Endothelial cell of umbilical vein (primary cell): Measurements from ENCODE around the gene PHACTR2. TPM values are rescaled to one million over a fixed set of nuclear protein-coding genes. Genes with fewer than 3 reads are reported as not detected.

Experiments
- BruUV-seq: library from RNA; stranded (reverse); fragments of 400-500 nt; replicated peaks from 2 replicates; lab custom pipeline; 2021; lab: Mats Ljungman, UMichigan
- CTCF ChIA-PET: fragments of 300-600, 350-600 bp; sonication (Branson Sonifier 250); formaldehyde crosslinking; loops from one replicate; lab custom pipeline; 2021; ENCODE audit warnings: antibody characterized with exemption, inconsistent platforms; lab: Charles Lee
- POLR2A ChIA-PET: fragments of 300-600, 350-600 bp; sonication (Branson Sonifier 250); formaldehyde crosslinking; loops from one replicate; lab custom pipeline; 2021; ENCODE audit warnings: antibody characterized with exemption, inconsistent platforms; lab: Charles Lee
- DNase-seq: peaks from one replicate; pipeline ENCODE4 v3.0.0-alpha.2; 2011; ENCODE audit warnings: low read depth, low spot score
- FAIRE-seq: peaks from 2 replicates; lab custom pipeline; 2011; peaks lifted over from hg19 to GRCh38; lab: Jason Lieb, UNC
- H2AFZ ChIP-seq: 2 replicates; pipeline ENCODE4 v1.6.0; 2012; ENCODE audit warnings: low read depth, low read length, control low read depth, inconsistent platforms
- H3K27ac ChIP-seq: 2 replicates; pipeline ENCODE4 v1.5.1; 2011; ENCODE audit warnings: low read depth, mild to moderate bottlenecking, control low read depth, low read length, moderate library complexity; ENCODE audit not compliant: insufficient read depth
- H3K27me3 ChIP-seq, 2 experiments: 2 replicates each; pipeline versions ENCODE4 v1.6.0 to v1.6.1; 2011; ENCODE audit warnings: low read length in 2 of 2, mixed read lengths in 1 of 2; ENCODE audit not compliant: control insufficient read depth in 2 of 2, insufficient read depth in 2 of 2
- H3K36me3 ChIP-seq, 2 experiments: 2 replicates in 1 of 2; 3 replicates in 1 of 2; pipeline ENCODE4 v1.5.1; 2011; ENCODE audit warnings: low read length in 2 of 2, mild to moderate bottlenecking in 1 of 2, moderate library complexity in 1 of 2; ENCODE audit not compliant: control insufficient read depth in 2 of 2, insufficient read depth in 2 of 2; ENCODE audit errors: extremely low read depth in 1 of 2
- H3K4me1 ChIP-seq: 3 replicates; pipeline ENCODE4 v1.5.1; 2011; ENCODE audit warnings: mild to moderate bottlenecking, low read length; ENCODE audit not compliant: control insufficient read depth, insufficient read depth; ENCODE audit errors: extremely low read depth
- H3K4me2 ChIP-seq: 2 replicates; pipeline ENCODE4 v1.6.1; 2011; ENCODE audit warnings: low read length, control low read depth, mixed read lengths; ENCODE audit not compliant: insufficient read depth
- H3K4me3 ChIP-seq, 3 experiments: fragments of 200-600 bp in 1 of 3; sonication (generic), shearing (Covaris generic) in 1 of 3; replicated peaks in 1 of 3; 2 replicates each; pipeline ENCODE4 v1.5.1; 2011 to 2016; ENCODE audit warnings: control low read depth in 3 of 3, low read length in 3 of 3, mild to moderate bottlenecking in 2 of 3, inconsistent platforms in 1 of 3, low read depth in 1 of 3, moderate library complexity in 1 of 3; ENCODE audit not compliant: insufficient read depth in 1 of 3
- H3K79me2 ChIP-seq: 2 replicates; pipeline ENCODE4 v1.6.0; 2012; ENCODE audit warnings: low read length, inconsistent platforms; ENCODE audit not compliant: control insufficient read depth, insufficient read depth
- H3K9ac ChIP-seq: replicated peaks from 2 replicates; pipeline ENCODE3; 2011; ENCODE audit warnings: low read length, control low read depth; ENCODE audit not compliant: insufficient read depth; ENCODE audit errors: extremely low read depth
- H3K9me1 ChIP-seq: replicated peaks from 3 replicates; pipeline ENCODE4 v1.6.0; 2011; ENCODE audit warnings: mild to moderate bottlenecking, low read length; ENCODE audit not compliant: control insufficient read depth, insufficient read depth; ENCODE audit errors: extremely low read depth
- H3K9me3 ChIP-seq: replicated peaks from 2 replicates; pipeline ENCODE4 v1.5.1; 2012; ENCODE audit warnings: low read length, inconsistent platforms; ENCODE audit not compliant: control insufficient read depth, insufficient read depth
- H4K20me1 ChIP-seq: replicated peaks from 2 replicates; pipeline ENCODE3; 2011; ENCODE audit warnings: mild to moderate bottlenecking, low read length; ENCODE audit not compliant: control insufficient read depth, insufficient read depth; ENCODE audit errors: extremely low read depth
- EZH2 ChIP-seq: IDR thresholded peaks from 2 replicates; pipeline ENCODE4 v1.6.1; 2012; ENCODE audit warnings: borderline replicate concordance, low read depth, mild to moderate bottlenecking, moderate library complexity, low read length, inconsistent platforms; ENCODE audit not compliant: severe bottlenecking
- FOS ChIP-seq: IDR thresholded peaks from 2 replicates; pipeline ENCODE4 v1.6.1; 2011; ENCODE audit warnings: mild to moderate bottlenecking, low read length, moderate library complexity, borderline replicate concordance; ENCODE audit not compliant: insufficient read depth
- GATA2 ChIP-seq: IDR thresholded peaks from 2 replicates; pipeline ENCODE4 v1.7.0; 2011; ENCODE audit warnings: low read depth, mild to moderate bottlenecking, moderate library complexity, mixed read lengths, low read length; ENCODE audit not compliant: insufficient read length, insufficient read depth
- JUN ChIP-seq: IDR thresholded peaks from 2 replicates; pipeline ENCODE4 v1.6.1; 2011; ENCODE audit warnings: borderline replicate concordance, low read depth; ENCODE audit not compliant: insufficient read length, insufficient read depth
- MAX ChIP-seq: IDR thresholded peaks from 2 replicates; pipeline ENCODE4 v1.6.1; 2011; ENCODE audit not compliant: insufficient read depth, insufficient read length
- MYC ChIP-seq: IDR thresholded peaks from one replicate; pipeline ENCODE4 v1.6.1; 2011; ENCODE audit warnings: mild to moderate bottlenecking, low read depth, low read length
- POLR2A ChIP-seq: IDR thresholded peaks from 2 replicates; pipeline ENCODE4 v1.6.1; 2012; ENCODE audit warnings: low read depth, mild to moderate bottlenecking, control low read depth, low read length
- POLR2AphosphoS5 ChIP-seq: IDR thresholded peaks from 2 replicates; pipeline ENCODE4 v1.6.1; 2012; ENCODE audit warnings: low read depth, mild to moderate bottlenecking, control low read depth, low read length, moderate library complexity; ENCODE audit not compliant: insufficient read depth
- dilution Hi-C: fragments of 300-500 bp; cut with MboI; formaldehyde crosslinking; loops from one replicate; pipeline ENCODE4 v1.15.0; 2019; ENCODE audit warnings: low sequenced_read_pairs; ENCODE audit not compliant: extremely low pct_ligation_motif_present
- intact Hi-C: fragments of 100-400 bp; cut with micrococcal nuclease; formaldehyde crosslinking; loops from one replicate; pipeline ENCODE4 v1.10.0; 2022
- polyA plus RNA-seq, 4 experiments: library from polyadenylated mRNA; depleted of rRNA in 3 of 4; stranded (reverse) in 3 of 4; unstranded in 1 of 4; fragments of >200 nt; gene quantifications; 2 replicates each; pipeline versions ENCODE4 v1.2.1 to v1.2.3, GENCODE V29; 2011 to 2012; ENCODE audit warnings: missing spikeins in 1 of 4
- total RNA-seq: library from RNA; stranded (reverse); gene quantifications from 2 replicates; pipeline ENCODE4 v1.2.3, GENCODE V29; 2021
- TF ChIP-seq, protein P1 (sequence below), 2 donors: IDR thresholded peaks; 1 replicate in 1 of 2; 2 replicates in 1 of 2; pipeline ENCODE4 v1.5.1; 2011; ENCODE audit warnings: low read length in 2 of 2, mild to moderate bottlenecking in 2 of 2, moderate library complexity in 2 of 2, control low read depth in 1 of 2, inconsistent platforms in 1 of 2, low read depth in 1 of 2; ENCODE audit not compliant: insufficient read depth in 1 of 2; ENCODE audit errors: extremely low read depth in 1 of 2

PHACTR2 gene
- total and polyA plus RNA-seq, 2 donors (not counting 3 experiments of a cell fraction or from before 2014, with no cell fraction given) = 16.3 to 178 TPM

DNA sequence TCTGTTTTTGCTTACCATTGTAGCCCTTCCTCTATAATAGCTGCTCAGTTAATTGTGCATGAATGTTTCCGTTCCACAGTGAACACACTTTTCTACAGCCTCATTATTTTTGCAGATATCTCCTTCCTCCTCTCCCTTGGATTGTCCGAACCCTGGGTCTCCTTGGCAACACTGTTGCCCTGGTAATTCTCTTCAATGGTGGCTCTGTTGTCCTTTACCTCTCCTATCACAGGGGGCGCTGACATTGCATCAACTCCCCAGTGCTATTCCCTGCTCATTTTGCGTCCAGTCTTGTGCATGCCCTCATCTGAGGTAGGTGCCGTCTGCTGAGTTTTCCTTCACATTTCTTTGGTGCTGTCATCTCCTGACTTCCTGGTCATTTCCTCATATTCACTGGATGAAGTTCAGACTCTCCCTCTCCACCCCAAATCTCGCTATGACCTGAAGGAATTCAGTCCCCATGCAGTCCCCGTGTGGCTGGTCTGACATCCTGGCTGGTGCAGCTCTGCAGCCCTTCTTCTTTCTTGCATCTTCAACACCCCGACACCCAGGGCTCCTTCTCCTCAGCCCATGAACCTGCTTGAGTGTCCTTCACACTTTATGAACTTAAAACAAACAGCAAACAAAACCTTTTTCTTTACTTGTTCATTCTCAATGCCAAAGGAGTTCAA, 21.1 kb downstream of the PHACTR2 start:
- ChIA-PET POLR2A (no interaction called here), CTCF (no interaction called here)
- H3K4me3 ChIP-seq = no peak overlapping the region
- H2AFZ ChIP-seq = no peak overlapping the region
- H3K9ac ChIP-seq = no peak overlapping the region
- H3K79me2 ChIP-seq = peaks cover 64% of the 10 kb centered on the region
- dilution Hi-C loops = no loop called here
- no TSS peak for BruUV-seq
- TF ChIP-seq JUN = no peak
- TF ChIP-seq FOS = no peak
- TF ChIP-seq MAX = no peak
- TF ChIP-seq, protein P1, sequence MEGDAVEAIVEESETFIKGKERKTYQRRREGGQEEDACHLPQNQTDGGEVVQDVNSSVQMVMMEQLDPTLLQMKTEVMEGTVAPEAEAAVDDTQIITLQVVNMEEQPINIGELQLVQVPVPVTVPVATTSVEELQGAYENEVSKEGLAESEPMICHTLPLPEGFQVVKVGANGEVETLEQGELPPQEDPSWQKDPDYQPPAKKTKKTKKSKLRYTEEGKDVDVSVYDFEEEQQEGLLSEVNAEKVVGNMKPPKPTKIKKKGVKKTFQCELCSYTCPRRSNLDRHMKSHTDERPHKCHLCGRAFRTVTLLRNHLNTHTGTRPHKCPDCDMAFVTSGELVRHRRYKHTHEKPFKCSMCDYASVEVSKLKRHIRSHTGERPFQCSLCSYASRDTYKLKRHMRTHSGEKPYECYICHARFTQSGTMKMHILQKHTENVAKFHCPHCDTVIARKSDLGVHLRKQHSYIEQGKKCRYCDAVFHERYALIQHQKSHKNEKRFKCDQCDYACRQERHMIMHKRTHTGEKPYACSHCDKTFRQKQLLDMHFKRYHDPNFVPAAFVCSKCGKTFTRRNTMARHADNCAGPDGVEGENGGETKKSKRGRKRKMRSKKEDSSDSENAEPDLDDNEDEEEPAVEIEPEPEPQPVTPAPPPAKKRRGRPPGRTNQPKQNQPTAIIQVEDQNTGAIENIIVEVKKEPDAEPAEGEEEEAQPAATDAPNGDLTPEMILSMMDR (IDR thresholded peaks at IDR 0.05; ENCODE audit: extremely low read depth in 1 of 2, insufficient read depth in 1 of 2, low read depth in 1 of 2, low read length in 2 of 2) = no peak
- no peak for TF ChIP-seq GATA2
- TF ChIP-seq POLR2AphosphoS5 = no peak
- no peak for TF ChIP-seq MYC
- no peak for TF ChIP-seq POLR2A
- TF ChIP-seq EZH2 = no peak
- no peaks in the 10 kb centered on the region for H3K9me1 ChIP-seq
- no peak for FAIRE-seq
- intact Hi-C loops = no loop called here
- DNase-seq = no peak
- no peaks in the 10 kb centered on the region for H3K27me3 ChIP-seq
- no peaks in the 10 kb centered on the region for H3K9me3 ChIP-seq
- no peaks in the 10 kb centered on the region for H4K20me1 ChIP-seq
- peaks cover 67% of the 10 kb centered on the region for H3K4me1 ChIP-seq
- H3K36me3 ChIP-seq = no peaks in the 10 kb centered on the region
- H3K27ac ChIP-seq = no peak overlapping the region
- no peak overlapping the region for H3K4me2 ChIP-seq
